NCI-H2107 (cell line): ENCODE measurements around the gene AFF3.

Experiments
- DNase-seq: peaks from one replicate; lab custom pipeline; 2025; lab: John Stamatoyannopoulos, UW

AFF3 gene

DNA sequence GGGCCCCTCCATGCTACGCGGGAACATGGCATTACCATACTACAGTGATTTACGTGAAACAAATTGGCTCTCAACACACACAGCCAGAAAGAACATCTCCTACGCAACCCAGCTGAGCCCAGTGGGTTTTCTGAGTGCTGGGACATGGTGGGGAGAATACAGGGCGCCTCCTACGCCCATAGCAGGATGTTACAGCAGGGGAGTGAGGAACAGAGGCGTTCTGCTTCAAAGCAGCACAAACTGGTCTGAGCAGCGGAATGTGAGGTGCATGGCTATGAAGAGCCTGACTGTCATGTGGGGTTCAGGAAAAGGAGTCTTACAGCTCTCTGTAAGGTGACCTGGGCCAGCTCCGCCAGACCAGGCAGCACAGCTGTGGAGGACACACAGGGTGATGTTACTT, 543.9 kb downstream of the AFF3 start:
- no peak for DNase-seq

DNA sequence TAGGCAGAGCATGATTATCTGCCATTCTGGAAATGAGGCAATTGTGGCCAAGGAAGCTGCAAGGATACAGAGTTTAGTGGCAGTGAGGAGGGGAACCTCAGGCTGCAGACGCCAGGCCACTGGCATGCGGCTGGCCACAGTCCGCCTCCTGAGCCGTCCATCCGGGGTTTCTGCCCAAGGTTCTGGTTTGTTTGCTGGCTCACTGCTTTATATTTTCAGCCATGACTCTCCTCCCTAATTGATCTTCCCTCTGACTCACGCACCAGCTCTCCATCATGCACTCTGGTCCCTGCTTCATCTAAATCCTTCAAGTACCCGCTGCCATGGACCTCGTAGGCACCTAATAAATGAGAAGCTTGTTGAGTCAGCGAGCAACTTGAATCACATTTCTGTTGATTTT, 544.8 kb downstream of the AFF3 start:
- DNase-seq, result no peak

DNA sequence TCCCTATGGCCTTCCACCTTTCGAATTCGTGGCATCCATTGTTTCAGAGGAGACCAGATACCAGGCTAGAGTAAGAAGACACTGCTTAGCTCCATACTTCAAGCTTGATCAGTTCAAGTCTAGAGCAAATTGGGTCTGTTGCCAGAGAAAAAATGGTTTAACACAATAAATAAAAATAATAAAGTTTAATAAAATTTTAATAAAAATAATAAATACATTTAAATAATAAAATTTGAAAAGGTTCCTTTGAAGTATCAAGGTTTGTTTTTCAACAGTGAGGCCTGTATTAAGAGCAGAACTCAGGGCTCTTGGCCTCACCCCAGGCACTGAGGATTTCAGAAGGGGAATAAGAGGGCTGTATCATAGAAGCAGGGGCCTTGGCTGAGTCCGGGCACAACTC, 547.0 kb downstream of the AFF3 start:
- no peak for DNase-seq

GRCh38 chr2:99593692-99594427, 548.5 kb downstream of the AFF3 start:
- no peak for DNase-seq

- DNase-seq, result no peak
Observed at GRCh38 chr2:99576775-99577174, 565.6 kb downstream of the AFF3 start.

DNA sequence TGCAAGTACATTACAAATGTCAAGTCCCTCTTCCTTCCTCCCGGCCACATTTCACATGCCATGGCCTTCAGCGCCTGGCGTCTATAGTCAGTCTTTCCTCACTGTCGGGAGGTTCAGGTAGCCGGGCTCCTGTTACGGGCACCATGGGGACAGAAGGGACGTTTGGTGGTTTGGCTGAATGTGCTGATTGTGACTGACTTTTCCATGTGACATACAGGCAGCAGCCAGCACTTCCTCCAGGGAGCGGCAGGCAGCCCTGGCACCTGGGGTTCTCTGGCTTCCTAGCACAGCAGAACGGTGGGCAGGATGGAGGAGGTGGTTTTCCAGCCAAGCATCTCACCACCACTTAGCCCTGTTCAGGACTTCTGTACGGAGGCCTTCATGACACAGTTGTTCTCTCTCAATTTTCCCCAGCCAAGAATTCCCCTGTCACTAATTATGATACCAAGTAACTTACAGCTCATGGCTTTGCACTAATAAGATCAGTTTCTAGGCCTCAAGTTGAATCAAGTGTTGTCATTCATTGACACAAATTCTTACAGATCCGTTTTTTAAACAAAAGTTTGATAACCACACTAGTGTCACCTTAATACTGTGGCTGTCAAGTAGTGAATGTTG, 568.6 kb downstream of the AFF3 start:
- DNase-seq, result no peak

GRCh38 chr2:99572373-99573164, 569.8 kb downstream of the AFF3 start:
- peak; percentile 55 for DNase-seq

DNA sequence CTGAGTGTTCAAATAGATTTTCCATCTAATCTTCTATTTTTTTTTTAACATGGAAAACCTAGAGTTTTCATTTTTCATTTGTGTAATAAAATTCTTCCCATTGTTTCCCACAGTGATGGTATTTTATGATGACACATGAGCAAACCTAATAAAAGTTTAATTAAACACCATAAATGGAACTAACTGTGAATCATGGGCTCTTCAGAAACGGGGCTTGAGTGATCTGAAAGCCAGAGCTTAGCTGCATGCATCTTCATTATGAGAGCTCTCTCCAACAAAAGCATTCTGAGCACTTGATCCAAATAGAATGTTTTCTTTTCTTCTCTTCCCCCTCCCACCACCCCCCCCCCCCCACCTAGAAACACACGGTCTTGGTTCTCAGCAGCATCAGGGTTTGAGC, 570.4 kb downstream of the AFF3 start:
- no peak for DNase-seq

DNA sequence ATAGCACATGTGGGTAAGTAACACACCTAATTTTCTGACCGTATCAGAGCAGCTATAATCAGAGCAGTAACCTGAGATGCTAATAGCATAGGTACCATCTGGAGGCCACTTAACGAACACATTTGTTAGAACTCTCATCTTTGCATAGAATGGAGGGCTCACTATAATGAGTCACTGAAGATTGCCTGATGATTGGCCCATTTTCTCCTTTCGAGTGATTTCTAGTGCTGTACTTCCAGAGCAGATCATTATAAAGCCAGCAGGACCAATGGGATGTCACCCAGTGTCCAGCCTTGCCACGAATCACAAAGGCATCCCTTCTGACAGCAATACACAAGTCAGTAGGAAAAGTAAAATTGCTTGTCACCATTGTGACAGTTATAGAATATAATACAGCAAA, 570.9 kb downstream of the AFF3 start:
- peak; percentile 69 for DNase-seq

DNA sequence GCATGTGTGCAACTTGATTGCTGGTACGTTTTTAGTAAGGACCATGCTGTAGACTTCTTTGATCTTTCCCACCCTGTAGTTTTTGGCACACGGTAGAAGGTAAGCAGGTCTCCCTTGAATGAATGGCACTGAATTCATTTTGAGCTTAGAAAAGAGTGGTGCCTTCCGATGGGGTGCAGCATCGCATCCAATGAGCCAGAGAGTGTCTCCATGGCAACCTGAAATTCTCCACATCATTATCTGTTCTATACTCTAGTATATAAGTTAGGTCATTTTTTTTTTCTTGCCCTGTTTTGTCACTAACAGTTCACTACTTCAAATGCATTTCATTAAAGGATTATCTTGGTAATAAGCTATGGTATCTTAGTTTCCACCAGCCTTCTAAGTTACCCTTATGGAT, 571.4 kb downstream of the AFF3 start:
- no peak for DNase-seq

GRCh38 chr2:99569386-99569785, 573.0 kb downstream of the AFF3 start:
- no peak for DNase-seq

- no peak for DNase-seq
Observed at GRCh38 chr2:99565227-99565626, 577.2 kb downstream of the AFF3 start.

DNA sequence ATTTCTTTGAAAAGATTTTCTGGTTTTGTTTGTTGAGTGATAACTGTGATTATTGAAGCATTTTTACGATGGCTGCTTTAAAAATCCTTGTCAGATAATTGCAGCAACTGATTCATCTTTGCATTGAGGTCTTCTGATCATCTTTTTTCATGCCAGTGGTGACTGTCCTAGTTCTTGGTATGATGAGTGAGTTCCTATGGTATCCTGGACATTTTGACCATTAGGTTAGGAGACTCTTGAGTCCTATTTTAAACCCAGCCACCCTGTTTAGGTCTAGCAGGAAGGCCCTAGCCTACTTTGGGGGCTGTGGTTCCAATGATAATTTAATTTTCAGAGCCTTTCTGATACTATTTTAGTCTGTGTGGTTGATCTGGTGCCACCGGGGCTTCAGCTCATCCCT, 579.9 kb downstream of the AFF3 start:
- DNase-seq, result no peak

GRCh38 chr2:99561804-99562203, 580.6 kb downstream of the AFF3 start:
- DNase-seq, result no peak

GRCh38 chr2:99559075-99559662, 583.2 kb downstream of the AFF3 start:
- DNase-seq, result peak; percentile 81

DNA sequence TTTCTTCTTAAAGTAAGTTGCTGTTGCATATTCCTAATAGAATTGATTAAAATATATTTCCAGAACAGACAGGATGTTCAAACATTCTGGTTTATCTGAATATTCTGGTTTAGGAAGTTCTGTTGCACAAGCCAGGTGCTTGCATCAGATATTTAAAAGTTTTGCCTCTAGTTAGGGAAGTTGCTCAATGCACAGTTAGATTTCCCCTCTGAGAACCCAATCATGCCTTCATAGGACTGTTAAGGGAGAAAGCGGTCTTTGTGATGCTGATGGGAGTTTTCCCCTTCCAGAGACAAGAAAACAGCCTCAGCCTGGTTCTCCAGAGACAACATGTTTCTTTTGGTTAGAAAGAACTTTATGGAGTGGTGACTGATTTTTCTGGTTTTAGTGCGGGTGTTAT, 587.0 kb downstream of the AFF3 start:
- DNase-seq, result no peak

DNA sequence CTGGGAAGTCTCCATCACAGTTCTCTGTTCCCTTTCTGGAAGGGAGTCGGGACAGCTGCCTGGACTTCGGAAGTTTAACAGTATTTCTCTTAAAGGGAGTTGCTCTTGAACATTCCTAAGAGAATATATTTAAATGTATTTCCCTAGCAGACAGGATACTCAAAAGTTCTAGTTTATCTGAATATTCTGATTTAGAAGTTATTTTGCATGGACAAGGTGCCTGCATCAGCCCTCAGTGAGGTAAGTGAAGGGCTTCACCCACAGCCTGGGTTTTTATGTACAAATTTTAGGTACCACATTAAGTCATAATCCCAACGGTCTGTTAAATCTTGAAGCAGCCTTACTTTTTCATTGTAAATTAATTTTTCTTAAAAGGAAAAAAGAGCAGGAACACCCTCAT, 587.5 kb downstream of the AFF3 start:
- DNase-seq, result no peak

DNA sequence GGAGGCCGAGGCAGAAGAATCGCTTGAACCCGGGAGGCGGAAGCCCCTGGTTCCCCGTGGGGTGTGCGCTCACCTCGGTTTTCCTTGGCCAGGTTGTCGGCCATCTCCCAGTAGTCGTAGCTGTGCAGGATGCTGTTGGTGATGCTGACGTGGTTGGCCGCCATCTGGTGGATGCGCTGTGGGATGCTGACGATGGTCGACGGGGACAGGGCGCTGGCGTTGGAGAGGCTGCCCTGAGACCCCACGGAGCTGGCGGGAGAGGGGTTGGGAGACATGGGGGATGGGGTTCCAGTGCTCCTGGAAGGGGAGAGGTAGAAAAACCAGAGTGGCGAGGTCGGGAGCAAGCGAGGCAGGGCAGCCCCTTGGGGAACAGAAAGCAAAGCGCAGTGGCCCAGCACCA, 588.2 kb downstream of the AFF3 start:
- DNase-seq, result peak; percentile 11

GRCh38 chr2:99552529-99552928, 589.9 kb downstream of the AFF3 start:
- DNase-seq, result no peak

DNA sequence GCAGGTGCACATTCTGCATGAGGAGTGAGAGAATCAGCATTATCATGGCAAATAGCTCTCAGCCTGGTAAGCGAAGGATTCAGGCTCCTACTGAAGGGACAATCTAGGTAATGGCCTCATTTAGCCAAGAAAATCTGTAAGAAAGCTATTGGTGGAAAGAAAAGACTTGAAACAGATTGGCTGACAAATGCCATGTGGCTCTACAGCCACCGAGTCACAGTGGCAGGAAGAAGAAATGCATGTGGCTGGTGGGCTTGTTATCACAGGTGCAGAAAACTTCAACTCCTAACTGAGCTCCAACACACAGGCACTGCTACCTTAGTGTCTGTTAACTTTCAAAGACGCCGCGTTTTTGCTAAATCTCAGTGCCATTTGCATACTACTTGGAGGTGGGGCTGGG, 592.0 kb downstream of the AFF3 start:
- no peak for DNase-seq

DNA sequence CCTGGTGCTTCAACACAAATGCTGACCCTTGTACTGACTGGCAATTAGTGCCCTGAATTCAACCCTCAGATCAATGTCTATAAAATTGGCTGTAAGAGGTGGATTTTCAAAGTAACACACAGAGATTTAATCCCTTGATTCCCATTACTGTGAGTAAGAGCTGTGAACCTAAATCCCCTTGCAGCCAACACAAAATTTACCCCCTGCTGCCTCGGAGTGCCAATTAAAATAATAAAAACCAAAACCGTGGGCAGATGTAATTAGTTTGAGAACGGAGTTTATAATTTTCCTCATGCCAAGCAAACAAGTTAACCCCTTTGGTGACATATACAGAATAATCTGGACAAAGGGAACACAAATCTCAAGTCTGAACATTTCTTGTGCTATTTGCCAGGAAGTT, 596.8 kb downstream of the AFF3 start:
- DNase-seq, result no peak

DNA sequence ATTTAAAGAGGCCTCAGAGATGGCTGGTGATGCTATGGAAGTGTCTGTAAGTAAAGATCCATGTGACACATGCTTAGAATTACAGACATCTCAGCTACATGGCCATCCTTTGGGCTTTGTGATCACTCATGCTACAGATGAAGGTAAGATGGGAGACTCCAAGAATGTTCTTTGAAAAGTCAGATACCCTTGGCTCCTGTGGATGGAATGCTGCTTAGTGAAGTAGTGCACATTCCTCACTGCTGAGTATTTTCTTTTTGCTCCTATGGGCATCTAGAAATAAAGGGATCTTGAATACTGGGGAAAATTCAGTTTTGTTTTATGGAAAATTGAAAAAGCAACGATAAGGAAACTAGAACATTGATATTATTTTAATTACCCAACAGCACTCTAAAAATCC, 597.3 kb downstream of the AFF3 start:
- DNase-seq, result no peak

- no peak for DNase-seq
Observed at GRCh38 chr2:99544608-99545007, 597.8 kb downstream of the AFF3 start.
